Natural killer cell (primary cell): ENCODE results near the gene SKAP1. TPM values are rescaled to one million over a fixed set of nuclear protein-coding genes. Genes with fewer than 3 reads are reported as not detected.

Source experiments
- ATAC-seq, 3 donors: fragments of 150-1000 bp in 2 of 3; fragments of 200-7000 bp in 1 of 3; cut with Tn5 transposase; 1 replicate in 1 of 3; 2 replicates in 2 of 3; pipeline ENCODE4 v1.10.0; 2021; ENCODE audit warnings: mild to moderate bottlenecking in 2 of 3, moderate library complexity in 2 of 3
- DNase-seq, 2 donors: peaks; one replicate each; pipeline versions ENCODE4 v3.0.0 to v3.0.0-alpha.2; 2013 to 2021; ENCODE audit warnings: mixed read lengths in 1 of 2
- H3K27ac ChIP-seq: one replicate; pipeline ENCODE4 v1.5.1; 2013; ENCODE audit warnings: mild to moderate bottlenecking, low read length
- H3K27me3 ChIP-seq: one replicate; pipeline ENCODE4 v1.6.1; 2013; ENCODE audit warnings: low read length; ENCODE audit not compliant: control insufficient read depth, insufficient read depth
- H3K36me3 ChIP-seq: one replicate; pipeline ENCODE4 v1.6.1; 2013; ENCODE audit warnings: low read length; ENCODE audit not compliant: control insufficient read depth, insufficient read depth
- H3K4me1 ChIP-seq: one replicate; pipeline ENCODE4 v1.6.1; 2013; ENCODE audit warnings: low read length; ENCODE audit not compliant: control insufficient read depth, insufficient read depth
- H3K4me3 ChIP-seq: one replicate; pipeline ENCODE4 v1.5.1; 2013; ENCODE audit warnings: low read length
- H3K9me3 ChIP-seq: one replicate; pipeline ENCODE4 v1.6.1; 2013; ENCODE audit warnings: low read length; ENCODE audit not compliant: control insufficient read depth, insufficient read depth
- H3K27ac Mint-ChIP-seq, 2 donors: one replicate each; pipeline ENCODE4 v1.8.0; 2022; ENCODE audit warnings: mild to moderate bottlenecking in 2 of 2, mixed read lengths in 2 of 2, moderate library complexity in 1 of 2
- H3K27me3 Mint-ChIP-seq, 2 donors: one replicate each; pipeline ENCODE4 v1.8.0; 2022; ENCODE audit warnings: low read depth in 2 of 2, mixed read lengths in 2 of 2
- H3K36me3 Mint-ChIP-seq: one replicate; pipeline ENCODE4 v1.8.0; 2022; ENCODE audit warnings: mixed read lengths
- H3K4me1 Mint-ChIP-seq, 2 donors: one replicate each; pipeline ENCODE4 v1.8.0; 2022; ENCODE audit warnings: mixed read lengths in 2 of 2
- H3K4me3 Mint-ChIP-seq: one replicate; pipeline ENCODE4 v1.8.0; 2022; ENCODE audit warnings: mild to moderate bottlenecking, moderate library complexity, mixed read lengths
- H3K9me3 Mint-ChIP-seq, 2 donors: one replicate each; pipeline ENCODE4 v1.8.0; 2022; ENCODE audit warnings: mixed read lengths in 2 of 2
- CTCF ChIP-seq: fragments of 200-600 bp; IDR thresholded peaks from one replicate; pipeline ENCODE4 v1.8.0; 2022; ENCODE audit warnings: antibody characterized with exemption
- WGBS: methylation state at CpG from one replicate; pipeline ENCODE4 v1.1.7; 2013; ENCODE audit warnings: missing lambda C conversion rate; ENCODE audit not compliant: insufficient coverage; 5-methylcytosine and 5-hydroxymethylcytosine counted together
- intact Hi-C: fragments of 100-400 bp; cut with micrococcal nuclease; formaldehyde crosslinking; loops from one replicate; pipeline ENCODE4 v1.14.2; 2022
- total RNA-seq, 4 donors: library from RNA; stranded (reverse); fragments of 120-200 nt in 1 of 4; gene quantifications; one replicate each; pipeline versions ENCODE4 v1.2.3 to v1.2.4, GENCODE V29; 2013 to 2022

Gene SKAP1
- total RNA-seq, 3 donors from 2014 or later (not counting 1 experiment from before 2014, with no cell fraction given) = 168 to 227 (median 190) TPM

GRCh38 chr17:48297825-48298224 is 132.2 kb downstream of the SKAP1 start:
- Histone ChIP-seq H3K27me3 (no peaks in the 10 kb centered on the region), H3K9me3 (no peaks in the 10 kb centered on the region), H3K36me3 (no peaks in the 10 kb centered on the region), H3K4me1 (peaks cover 6% of the 10 kb centered on the region), H3K4me3 (no peak overlapping the region), H3K27ac (no peak overlapping the region)
- H3K27ac Mint-ChIP-seq = peak overlapping the region; percentile 83 to 92
- H3K9me3 Mint-ChIP-seq = no peaks in the 10 kb centered on the region
- H3K4me3 Mint-ChIP-seq = no peak overlapping the region
- intact Hi-C loops = no loop called here
- WGBS = 92% methylated on average over 4 of the region's 4 CpGs
- DNase-seq (no peak), ATAC-seq (no peak)
- TF ChIP-seq CTCF = no peak
- H3K36me3 Mint-ChIP-seq = no peaks in the 10 kb centered on the region
- peaks cover 58 to 67% of the 10 kb centered on the region in 2 donors for H3K4me1 Mint-ChIP-seq
- H3K27me3 Mint-ChIP-seq = no peaks in the 10 kb centered on the region

- Histone ChIP-seq H3K4me1 (peaks cover 6% of the 10 kb centered on the region), H3K27ac (peak overlapping the region; percentile 43), H3K9me3 (no peaks in the 10 kb centered on the region), H3K27me3 (no peaks in the 10 kb centered on the region), H3K36me3 (no peaks in the 10 kb centered on the region), H3K4me3 (no peak overlapping the region)
- no peak for DNase-seq
- peaks cover 53 to 67% of the 10 kb centered on the region in 2 donors for H3K4me1 Mint-ChIP-seq
- no peaks in the 10 kb centered on the region for H3K9me3 Mint-ChIP-seq
- no peaks in the 10 kb centered on the region for H3K27me3 Mint-ChIP-seq
- no peak for ATAC-seq
- peak overlapping the region; percentile 92 to 94 for H3K27ac Mint-ChIP-seq
- no peak for TF ChIP-seq CTCF
- H3K36me3 Mint-ChIP-seq = no peaks in the 10 kb centered on the region
- intact Hi-C loops = no loop called here
- WGBS = 100% methylated on average over 1 of the region's 2 CpGs
- no peak overlapping the region for H3K4me3 Mint-ChIP-seq
These were observed 133.6 kb downstream of the SKAP1 start for GRCh38 chr17:48296453-48296852.

- Mint-ChIP-seq H3K4me1 (peaks cover 51 to 61% of the 10 kb centered on the region in 2 donors), H3K36me3 (no peaks in the 10 kb centered on the region), H3K4me3 (peak overlapping the region; percentile 86), H3K27me3 (no peaks in the 10 kb centered on the region), H3K9me3 (no peaks in the 10 kb centered on the region), H3K27ac (peak overlapping the region; percentile 92 to 94)
- no peak for TF ChIP-seq CTCF
- WGBS = 33% methylated on average over 3 of the region's 7 CpGs
- H3K4me1 ChIP-seq = peaks cover 6% of the 10 kb centered on the region
- peak; percentile 73 to 81 (median 76) for ATAC-seq
- DNase-seq = peak in 1 of 2 donors; percentile 65
- H3K27ac ChIP-seq = peak overlapping the region; percentile 76
- H3K27me3 ChIP-seq = no peaks in the 10 kb centered on the region
- H3K9me3 ChIP-seq = no peaks in the 10 kb centered on the region
- H3K4me3 ChIP-seq = peak overlapping the region; percentile 23
- intact Hi-C loops = no loop called here
- H3K36me3 ChIP-seq = no peaks in the 10 kb centered on the region
These were observed 134.4 kb downstream of the SKAP1 start for GRCh38 chr17:48295362-48296288.
